HepG2 (cell line): ENCODE results near the gene HPCAL1. TPM values are rescaled to one million over a fixed set of nuclear protein-coding genes. Genes with fewer than 3 reads are reported as not detected.

ENCODE experiments used
- ATAC-seq: fragments of 200-7000 bp; cut with Tn5 transposase; 3 replicates; pipeline ENCODE4 v1.9.1; 2020; ENCODE audit warnings: mild to moderate bottlenecking, moderate library complexity
- BruUV-seq: library from RNA; stranded (reverse); fragments of 400-500 nt; replicated peaks from 2 replicates; lab custom pipeline; 2021; lab: Mats Ljungman, UMichigan
- CTCF ChIA-PET: fragments of 300-600 bp; formaldehyde crosslinking; extraction: SDS; loops from one replicate; lab custom pipeline; 2021; ENCODE audit warnings: low total read pairs, inconsistent platforms, low intra/inter-chr PET ratio; lab: Yijun Ruan, JAX
- POLR2A ChIA-PET: fragments of 350-600 bp; sonication (Branson Sonifier 250); formaldehyde crosslinking; loops from one replicate; lab custom pipeline; 2020; ENCODE audit warnings: antibody characterized with exemption, inconsistent platforms; lab: Yijun Ruan, JAX
- DNase-seq: peaks from one replicate; pipeline ENCODE4 v3.0.0-alpha.2; 2015; ENCODE audit warnings: low spot score
- FAIRE-seq: peaks from 3 replicates; lab custom pipeline; 2011; peaks lifted over from hg19 to GRCh38; lab: Jason Lieb, UNC
- H2AFZ ChIP-seq: one replicate; pipeline ENCODE4 v1.6.1; 2011; ENCODE audit warnings: low read length, inconsistent platforms
- H3K27ac ChIP-seq: fragments of 300-600 bp; 3 replicates; pipeline ENCODE4 v1.8.0; 2011; ENCODE audit warnings: mixed run types, mild to moderate bottlenecking, mixed read lengths, low read length, inconsistent platforms; ENCODE audit not compliant: insufficient read depth; ENCODE audit errors: extremely low read length
- H3K27me3 ChIP-seq, 2 experiments: fragments of 200-600 bp in 1 of 2; 2 replicates in 1 of 2; 3 replicates in 1 of 2; pipeline versions ENCODE4 v1.6.0 to v1.8.0; 2011; ENCODE audit warnings: low read length in 2 of 2, mild to moderate bottlenecking in 2 of 2, moderate library complexity in 2 of 2, inconsistent platforms in 1 of 2; ENCODE audit not compliant: insufficient read depth in 2 of 2, control insufficient read depth in 1 of 2
- H3K36me3 ChIP-seq, 2 experiments: fragments of 200-600 bp in 1 of 2; replicated peaks in 1 of 2; 2 replicates in 1 of 2; 3 replicates in 1 of 2; pipeline versions ENCODE4 v1.5.1 to v1.8.0; 2011; ENCODE audit warnings: low read length in 2 of 2, inconsistent platforms in 1 of 2; ENCODE audit not compliant: insufficient read depth in 2 of 2, control insufficient read depth in 1 of 2
- H3K4me1 ChIP-seq: 2 replicates; pipeline ENCODE4 v1.5.1; 2012; ENCODE audit warnings: low read length, inconsistent platforms; ENCODE audit not compliant: insufficient read depth
- H3K4me2 ChIP-seq: 2 replicates; pipeline ENCODE4 v1.6.0; 2011; ENCODE audit warnings: low read depth, low read length, inconsistent platforms
- H3K4me3 ChIP-seq, 3 experiments: fragments of 200-600 bp in 1 of 3; sonication (generic), shearing (Covaris generic) in 1 of 3; replicated peaks in 1 of 3; 2 replicates each; pipeline ENCODE4 v1.5.1; 2011 to 2016; ENCODE audit warnings: low read length in 3 of 3, inconsistent platforms in 2 of 3, low read depth in 2 of 3, mild to moderate bottlenecking in 2 of 3, control low read depth in 1 of 3, mixed read lengths in 1 of 3; ENCODE audit not compliant: insufficient read depth in 1 of 3
- H3K79me2 ChIP-seq: one replicate; pipeline ENCODE4 v1.6.1; 2011; ENCODE audit warnings: low read length, inconsistent platforms; ENCODE audit not compliant: insufficient read depth
- H3K9ac ChIP-seq: 2 replicates; pipeline ENCODE4 v1.6.0; 2011; ENCODE audit warnings: mild to moderate bottlenecking, low read depth, low read length, inconsistent platforms; ENCODE audit not compliant: insufficient read depth
- H3K9me3 ChIP-seq: 2 replicates; pipeline ENCODE4 v1.5.1; 2012; ENCODE audit warnings: mild to moderate bottlenecking, low read length
- H4K20me1 ChIP-seq: 2 replicates; pipeline ENCODE4 v1.6.0; 2011; ENCODE audit warnings: inconsistent platforms, mild to moderate bottlenecking, low read length, moderate library complexity; ENCODE audit not compliant: insufficient read depth
- AGO2 ChIP-seq: fragments of 200-400 bp; formaldehyde crosslinking; optimal IDR thresholded peaks from 2 replicates; pipeline ENCODE3; 2017; ENCODE audit warnings: mild to moderate bottlenecking, low read depth, low read length, moderate library complexity
- ARNT ChIP-seq: fragments of 450-650 bp; IDR thresholded peaks from 2 replicates; pipeline ENCODE4 v1.6.1; 2017
- CEBPB ChIP-seq: IDR thresholded peaks from 2 replicates; pipeline ENCODE4 v1.6.1; 2011; ENCODE audit warnings: low read depth, low read length, improper control_type of control experiment, borderline replicate concordance
- HHEX ChIP-seq: IDR thresholded peaks from 2 replicates; pipeline ENCODE4 v1.6.1; 2016; ENCODE audit warnings: control low read depth
- KLF12 ChIP-seq: sonication (generic); formaldehyde crosslinking; IDR thresholded peaks from 2 replicates; pipeline ENCODE4 v1.4.0; 2020; ENCODE audit warnings: missing genetic modification reagents, borderline replicate concordance
- NBN ChIP-seq: fragments of 450-650 bp; conservative IDR thresholded peaks from 2 replicates; pipeline ENCODE4 v1.6.1; 2017
- NFIB ChIP-seq: sonication (generic); formaldehyde crosslinking; IDR thresholded peaks from 2 replicates; pipeline ENCODE4 v1.9.0; 2021; ENCODE audit warnings: missing genetic modification reagents, mild to moderate bottlenecking, borderline replicate concordance
- POLR2AphosphoS5 ChIP-seq: IDR thresholded peaks from 2 replicates; pipeline ENCODE4 v1.6.1; 2012; ENCODE audit warnings: low read depth, low read length
- RAD51 ChIP-seq: fragments of 450-650 bp; IDR thresholded peaks from 2 replicates; pipeline ENCODE4 v1.6.1; 2016; ENCODE audit warnings: borderline replicate concordance
- RARG ChIP-seq: sonication (generic); formaldehyde crosslinking; IDR thresholded peaks from 2 replicates; pipeline ENCODE4 v1.4.0; 2020; ENCODE audit warnings: low read depth, mild to moderate bottlenecking, missing genetic modification reagents
- RBM22 ChIP-seq: fragments of 200-400 bp; formaldehyde crosslinking; optimal IDR thresholded peaks from 2 replicates; pipeline ENCODE3; 2017; ENCODE audit warnings: mild to moderate bottlenecking, low read length, moderate library complexity
- SSRP1 ChIP-seq: IDR thresholded peaks from 2 replicates; pipeline ENCODE4 v1.6.1; 2016; ENCODE audit warnings: control low read depth
- XRCC5 ChIP-seq: fragments of 200-400 bp; formaldehyde crosslinking; optimal IDR thresholded peaks from 2 replicates; pipeline ENCODE3; 2017; ENCODE audit warnings: mild to moderate bottlenecking, low read length
- ZNF335 ChIP-seq: sonication (generic); formaldehyde crosslinking; IDR thresholded peaks from 2 replicates; pipeline ENCODE4 v1.4.0; 2020; ENCODE audit warnings: missing genetic modification reagents
- WGBS: methylation state at CpG from one replicate; pipeline ENCODE4 v1.1.6; 2017; ENCODE audit warnings: low lambda C conversion rate; 5-methylcytosine and 5-hydroxymethylcytosine counted together
- in situ Hi-C: cut with HindIII; loops from 2 replicates; pipeline ENCODE4 v1.10.0; 2017; ENCODE audit warnings: low pct_unique_long_range_greater_than_20kb; ENCODE audit not compliant: extremely low pct_ligation_motif_present
- intact Hi-C: fragments of 100-400 bp; cut with micrococcal nuclease; formaldehyde crosslinking; loops from one replicate; pipeline ENCODE4 v1.10.0; 2022; ENCODE audit not compliant: unreplicated experiment
- polyA plus RNA-seq, 8 experiments: library from polyadenylated mRNA; depleted of rRNA in 3 of 8; stranded (reverse) in 7 of 8; unstranded in 1 of 8; fragments of >200 nt; fragmentation: Illumina TruSeq in 4 of 8; extraction: Trizol in 4 of 8; gene quantifications; 2 replicates each; pipeline versions ENCODE4 v1.2.1 to v1.2.3, GENCODE V29; 2011 to 2016; ENCODE audit warnings: low read depth in 4 of 8, missing spikeins in 1 of 8, mixed read lengths in 1 of 8; ENCODE audit not compliant: insufficient read depth in 1 of 8
- total RNA-seq, 5 experiments: library from RNA; depleted of rRNA; stranded (reverse); fragments of >200 nt; fragmentation: Illumina TruSeq; extraction: Trizol; gene quantifications; 2 replicates each; pipeline ENCODE4 v1.2.3, GENCODE V29; 2016; ENCODE audit warnings: low read depth in 1 of 5
- TF ChIP-seq, protein P1 (sequence below): sonication (generic); formaldehyde crosslinking; IDR thresholded peaks from 2 replicates; pipeline ENCODE4 v1.5.1; 2020; ENCODE audit warnings: mild to moderate bottlenecking, missing genetic modification reagents
- TF ChIP-seq, protein P2 (sequence below): sonication (generic); formaldehyde crosslinking; IDR thresholded peaks from 2 replicates; pipeline ENCODE4 v1.4.0; 2020; ENCODE audit warnings: mild to moderate bottlenecking, missing genetic modification reagents

The HPCAL1 gene
- total and polyA plus RNA-seq, 2 of the 13 experiments (the other 11 are each of a cell fraction or from before 2014, with no cell fraction given) = 29.5 to 29.9 TPM

GRCh38 chr2:10310309-10310888, 7.7 kb downstream of the HPCAL1 start (continued):
- TF ChIP-seq CEBPB (no peak), AGO2 (no peak), RARG (CRISPR knock-in tag) (no peak), RBM22 (peak; percentile 14)

- H3K9ac ChIP-seq = no peak overlapping the region
- 71% methylated on average over 4 of the region's 4 CpGs for WGBS
- DNase-seq (no peak), ATAC-seq (no peak), FAIRE-seq (no peak)
- H3K27me3 ChIP-seq = no peaks in the 10 kb centered on the region
- no TSS peak for BruUV-seq
- peaks cover 2 to 18% of the 10 kb centered on the region in 2 experiments; a peak in 2 of 5 replicates for H3K36me3 ChIP-seq
- POLR2A ChIA-PET = no interaction called here
- peaks cover 20% of the 10 kb centered on the region for H4K20me1 ChIP-seq
- no peak overlapping the region for H3K4me2 ChIP-seq
- in situ Hi-C loops = no loop called here
- H3K79me2 ChIP-seq = peaks cover 84% of the 10 kb centered on the region
- no peaks in the 10 kb centered on the region for H3K9me3 ChIP-seq
- CTCF ChIA-PET = no interaction called here
- no peak overlapping the region for H3K27ac ChIP-seq
- peaks cover 16% of the 10 kb centered on the region for H3K4me1 ChIP-seq
- H2AFZ ChIP-seq = no peak overlapping the region
- intact Hi-C loops = no loop called here
- no peak overlapping the region for H3K4me3 ChIP-seq
- 0 out of 2 replicates have a peak, but pooled peaks have one; percentile 26 for TF ChIP-seq RAD51
- no peak for TF ChIP-seq ZNF335
- TF ChIP-seq SSRP1 (CRISPR knock-in tag) = no peak
- TF ChIP-seq POLR2AphosphoS5 = no peak
- no peak for TF ChIP-seq KLF12 (CRISPR knock-in tag)
- TF ChIP-seq ARNT = peak; percentile 89; the same call in 1 of the 2 replicates
- TF ChIP-seq, protein P1, sequence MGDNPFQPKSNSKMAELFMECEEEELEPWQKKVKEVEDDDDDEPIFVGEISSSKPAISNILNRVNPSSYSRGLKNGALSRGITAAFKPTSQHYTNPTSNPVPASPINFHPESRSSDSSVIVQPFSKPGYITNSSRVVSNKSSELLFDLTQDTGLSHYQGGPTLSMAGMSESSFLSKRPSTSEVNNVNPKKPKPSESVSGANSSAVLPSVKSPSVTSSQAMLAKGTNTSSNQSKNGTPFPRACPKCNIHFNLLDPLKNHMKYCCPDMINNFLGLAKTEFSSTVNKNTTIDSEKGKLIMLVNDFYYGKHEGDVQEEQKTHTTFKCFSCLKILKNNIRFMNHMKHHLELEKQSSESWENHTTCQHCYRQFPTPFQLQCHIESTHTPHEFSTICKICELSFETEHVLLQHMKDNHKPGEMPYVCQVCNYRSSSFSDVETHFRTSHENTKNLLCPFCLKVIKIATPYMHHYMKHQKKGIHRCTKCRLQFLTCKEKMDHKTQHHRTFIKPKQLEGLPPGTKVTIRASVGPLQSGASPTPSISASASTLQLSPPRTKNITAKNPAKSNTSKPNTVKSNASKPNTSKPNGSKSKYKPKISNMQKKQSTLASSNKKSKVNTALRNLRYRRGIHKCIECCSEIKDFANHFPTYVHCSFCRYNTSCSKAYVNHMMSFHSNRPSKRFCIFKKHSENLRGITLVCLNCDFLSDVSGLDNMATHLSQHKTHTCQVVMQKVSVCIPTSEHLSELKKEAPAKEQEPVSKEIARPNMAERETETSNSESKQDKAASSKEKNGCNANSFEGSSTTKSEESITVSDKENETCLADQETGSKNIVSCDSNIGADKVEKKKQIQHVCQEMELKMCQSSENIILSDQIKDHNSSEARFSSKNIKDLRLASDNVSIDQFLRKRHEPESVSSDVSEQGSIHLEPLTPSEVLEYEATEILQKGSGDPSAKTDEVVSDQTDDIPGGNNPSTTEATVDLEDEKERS (CRISPR knock-in tag) = no peak
- TF ChIP-seq NBN = peak; percentile 99; the same call in 1 of the 2 replicates
- TF ChIP-seq NFIB (CRISPR knock-in tag) = no peak
- TF ChIP-seq HHEX (CRISPR knock-in tag) = no peak
- TF ChIP-seq XRCC5 = no peak
- TF ChIP-seq, protein P2, sequence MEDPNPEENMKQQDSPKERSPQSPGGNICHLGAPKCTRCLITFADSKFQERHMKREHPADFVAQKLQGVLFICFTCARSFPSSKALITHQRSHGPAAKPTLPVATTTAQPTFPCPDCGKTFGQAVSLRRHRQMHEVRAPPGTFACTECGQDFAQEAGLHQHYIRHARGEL (CRISPR knock-in tag) = no peak
These were observed 9.0 kb downstream of the HPCAL1 start for GRCh38 chr2:10311736-10312135.
